ENCODE data around the gene MLST8.

Gene MLST8

GRCh38 chr16:2232094-2232990, 27.1 kb downstream of the MLST8 start:
- DNase-seq = no peak
- Histone ChIP-seq H3K9me3 (replicated peaks; ENCODE audit: insufficient read depth, low read length) (no peaks in the 10 kb centered on the region), H3K79me2 (ENCODE audit: low read length) (peaks cover 17% of the 10 kb centered on the region), H3K4me2 (ENCODE audit: low read depth, low read length) (no peak overlapping the region), H3K36me3 (replicated peaks; ENCODE audit: insufficient read depth, low read length) (no peaks in the 10 kb centered on the region), H3K9ac (ENCODE audit: low read length) (no peak overlapping the region), H3K4me1 (ENCODE audit: low read length) (no peaks in the 10 kb centered on the region), H3F3A (ENCODE audit: insufficient read depth, low read length) (no peaks in the 10 kb centered on the region), H2AFZ (ENCODE audit: low read length) (no peak overlapping the region), H3K4me3 (ENCODE audit: low read length) (no peak overlapping the region), H3K27ac (ENCODE audit: low read length) (no peak overlapping the region), H3K27me3 (replicated peaks; ENCODE audit: insufficient read depth, low read length) (no peaks in the 10 kb centered on the region; the same call in 1 of the 2 replicates), H3K9me2 (replicated peaks; ENCODE audit: insufficient read depth, low read length) (no peaks in the 10 kb centered on the region), H4K20me1 (ENCODE audit: insufficient read depth, low read length) (no peaks in the 10 kb centered on the region)
- TF ChIP-seq CTCF (IDR thresholded peaks at IDR 0.05; ENCODE audit: low read length) (no peak), EZH2 (optimal IDR thresholded peaks at IDR 0.05; ENCODE audit: low read depth, low read length) (no peak), EZH2phosphoT487 (IDR thresholded peaks at IDR 0.05; ENCODE audit: low read length) (no peak)

GRCh38 chr16:2233046-2233775, 28.0 kb downstream of the MLST8 start:
- Histone ChIP-seq H2AFZ (ENCODE audit: low read length) (no peak overlapping the region), H3K4me1 (ENCODE audit: low read length) (no peaks in the 10 kb centered on the region), H3K9me3 (replicated peaks; ENCODE audit: insufficient read depth, low read length) (no peaks in the 10 kb centered on the region), H4K20me1 (ENCODE audit: insufficient read depth, low read length) (no peaks in the 10 kb centered on the region), H3K4me2 (ENCODE audit: low read depth, low read length) (no peak overlapping the region), H3K36me3 (replicated peaks; ENCODE audit: insufficient read depth, low read length) (no peaks in the 10 kb centered on the region), H3K4me3 (ENCODE audit: low read length) (no peak overlapping the region), H3K9ac (ENCODE audit: low read length) (no peak overlapping the region), H3K27me3 (replicated peaks; ENCODE audit: insufficient read depth, low read length) (no peaks in the 10 kb centered on the region; the same call in 1 of the 2 replicates), H3K9me2 (replicated peaks; ENCODE audit: insufficient read depth, low read length) (no peaks in the 10 kb centered on the region), H3F3A (ENCODE audit: insufficient read depth, low read length) (no peaks in the 10 kb centered on the region), H3K27ac (ENCODE audit: low read length) (no peak overlapping the region), H3K79me2 (ENCODE audit: low read length) (peaks cover 11% of the 10 kb centered on the region)
- TF ChIP-seq EZH2phosphoT487 (IDR thresholded peaks at IDR 0.05; ENCODE audit: low read length) = no peak
- no peak for TF ChIP-seq EZH2 (optimal IDR thresholded peaks at IDR 0.05; ENCODE audit: low read depth, low read length)
- TF ChIP-seq CTCF (IDR thresholded peaks at IDR 0.05; ENCODE audit: low read length) = no peak
- no peak for DNase-seq

- Histone ChIP-seq H3K4me3 (ENCODE audit: low read length) (no peak overlapping the region), H3K27me3 (replicated peaks; ENCODE audit: insufficient read depth, low read length) (no peaks in the 10 kb centered on the region; the same call in 1 of the 2 replicates)
Observed at GRCh38 chr16:2233872-2234812, 28.9 kb downstream of the MLST8 start.

More at GRCh38 chr16:2233872-2234812, 28.9 kb downstream of the MLST8 start:
- Histone ChIP-seq H3K4me1 (ENCODE audit: low read length) (no peaks in the 10 kb centered on the region), H2AFZ (ENCODE audit: low read length) (no peak overlapping the region), H3K9ac (ENCODE audit: low read length) (no peak overlapping the region), H3K9me3 (replicated peaks; ENCODE audit: insufficient read depth, low read length) (no peaks in the 10 kb centered on the region), H3K27ac (ENCODE audit: low read length) (no peak overlapping the region), H3K9me2 (replicated peaks; ENCODE audit: insufficient read depth, low read length) (no peaks in the 10 kb centered on the region), H3F3A (ENCODE audit: insufficient read depth, low read length) (no peaks in the 10 kb centered on the region), H4K20me1 (ENCODE audit: insufficient read depth, low read length) (no peaks in the 10 kb centered on the region), H3K4me2 (ENCODE audit: low read depth, low read length) (no peak overlapping the region), H3K36me3 (replicated peaks; ENCODE audit: insufficient read depth, low read length) (no peaks in the 10 kb centered on the region), H3K79me2 (ENCODE audit: low read length) (peaks cover 3% of the 10 kb centered on the region; the same call in 1 of the 2 replicates)
- no peak for TF ChIP-seq EZH2 (optimal IDR thresholded peaks at IDR 0.05; ENCODE audit: low read depth, low read length)
- TF ChIP-seq EZH2phosphoT487 (IDR thresholded peaks at IDR 0.05; ENCODE audit: low read length) = no peak
- TF ChIP-seq CTCF (IDR thresholded peaks at IDR 0.05; ENCODE audit: low read length) = no peak
- DNase-seq = no peak
